Common myeloid progenitor, CD34-positive (primary cell): ENCODE measurements around the gene RET.

Experiments used
- CTCF ChIA-PET: fragments of 350-600 bp; sonication (Branson Sonifier 250); formaldehyde crosslinking; loops from one replicate; lab custom pipeline; 2021; ENCODE audit warnings: antibody characterized with exemption; lab: Charles Lee
- POLR2A ChIA-PET: fragments of 350-600 bp; sonication (Branson Sonifier 250); formaldehyde crosslinking; loops from one replicate; lab custom pipeline; 2021; ENCODE audit warnings: antibody characterized with exemption; lab: Charles Lee
- DNase-seq, 3 donors: peaks; one replicate each; pipeline versions ENCODE4 v3.0.0 to v3.0.0-alpha.2; 2013
- H3K27ac ChIP-seq, 2 experiments: 1 replicate in 1 of 2; 2 replicates in 1 of 2; pipeline ENCODE4 v1.7.0; 2013; ENCODE audit warnings: inconsistent platforms in 2 of 2, low read length in 2 of 2, mild to moderate bottlenecking in 2 of 2, low read depth in 1 of 2, moderate library complexity in 1 of 2; ENCODE audit not compliant: severe bottlenecking in 2 of 2, insufficient read depth in 1 of 2, poor library complexity in 1 of 2
- H3K27me3 ChIP-seq, 5 experiments: replicated peaks in 2 of 5; 1 replicate in 3 of 5; 2 replicates in 2 of 5; pipeline versions ENCODE4 v1.6.1 to v1.7.0; 2013; ENCODE audit warnings: low read length in 4 of 5, mild to moderate bottlenecking in 2 of 5, moderate library complexity in 2 of 5, inconsistent platforms in 1 of 5; ENCODE audit not compliant: insufficient read depth in 5 of 5, control insufficient read depth in 4 of 5
- H3K36me3 ChIP-seq, 4 experiments: 1 replicate in 2 of 4; 2 replicates in 2 of 4; pipeline versions ENCODE4 v1.6.1 to v1.7.0; 2013; ENCODE audit warnings: low read length in 3 of 4, control low read depth in 1 of 4, mild to moderate bottlenecking in 1 of 4; ENCODE audit not compliant: control insufficient read depth in 4 of 4, insufficient read depth in 4 of 4
- H3K4me1 ChIP-seq, 4 experiments: 1 replicate in 3 of 4; 2 replicates in 1 of 4; pipeline versions ENCODE4 v1.6.1 to v1.7.1; 2013; ENCODE audit warnings: low read length in 3 of 4, mild to moderate bottlenecking in 3 of 4, control low read depth in 1 of 4, inconsistent platforms in 1 of 4, moderate library complexity in 1 of 4; ENCODE audit not compliant: control insufficient read depth in 4 of 4, insufficient read depth in 4 of 4; ENCODE audit errors: control extremely low read depth in 1 of 4
- H3K4me3 ChIP-seq, 7 experiments: 1 replicate in 4 of 7; 2 replicates in 3 of 7; pipeline versions ENCODE4 v1.5.1 to v1.7.0; 2013; ENCODE audit warnings: mild to moderate bottlenecking in 7 of 7, low read length in 6 of 7, moderate library complexity in 6 of 7, inconsistent platforms in 2 of 7, low read depth in 2 of 7, control low read depth in 1 of 7; ENCODE audit not compliant: insufficient read depth in 4 of 7, control insufficient read depth in 1 of 7; ENCODE audit errors: extremely low read depth in 1 of 7
- H3K9me3 ChIP-seq, 5 experiments: 1 replicate in 4 of 5; 2 replicates in 1 of 5; pipeline versions ENCODE4 v1.6.1 to v1.7.1; 2013; ENCODE audit warnings: low read length in 4 of 5, mild to moderate bottlenecking in 2 of 5, inconsistent platforms in 1 of 5, low read depth in 1 of 5, moderate library complexity in 1 of 5; ENCODE audit not compliant: control insufficient read depth in 4 of 5, insufficient read depth in 2 of 5; ENCODE audit errors: control extremely low read depth in 1 of 5
- WGBS: methylation state at CpG from one replicate; pipeline ENCODE4 v1.1.5; 2013; ENCODE audit not compliant: insufficient coverage; 5-methylcytosine and 5-hydroxymethylcytosine counted together

RET gene

DNA sequence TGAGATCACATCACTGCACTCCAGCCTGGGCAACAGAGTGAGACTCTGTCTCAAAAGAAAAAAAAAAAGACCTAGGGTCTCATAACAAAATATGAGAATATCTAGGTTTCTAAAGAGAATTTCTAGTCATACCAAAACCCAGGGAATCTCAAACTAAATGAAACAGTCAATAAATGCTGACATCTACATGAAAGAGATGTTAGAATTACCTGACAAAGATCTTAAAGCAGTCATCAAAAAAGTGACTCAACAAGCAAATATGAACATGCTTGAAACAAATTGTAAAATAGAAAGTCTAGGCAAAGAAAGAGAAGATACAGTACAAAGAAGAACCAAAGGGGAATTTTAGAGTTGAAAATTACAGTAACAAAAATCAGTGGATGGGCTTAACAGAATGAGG is 26.9 kb upstream of the RET start:
- H3K27me3 ChIP-seq: peaks cover 0 to 3% (median 0%) of the 10 kb centered on the region in 5 experiments
- H3K4me3 ChIP-seq: no peak overlapping the region
- no peaks in the 10 kb centered on the region for H3K9me3 ChIP-seq
- DNase-seq: no peak
- CTCF ChIA-PET: interaction anchor here (1.4 kb wide), 1 partner anchor 19 kb away, joined by 3 read pairs; no protein-coding TSS in a partner anchor
- H3K27ac ChIP-seq: no peak overlapping the region
- H3K4me1 ChIP-seq: peaks cover 0 to 6% (median 0%) of the 10 kb centered on the region in 4 experiments
- no peaks in the 10 kb centered on the region for H3K36me3 ChIP-seq
- POLR2A ChIA-PET: no interaction called here

DNA sequence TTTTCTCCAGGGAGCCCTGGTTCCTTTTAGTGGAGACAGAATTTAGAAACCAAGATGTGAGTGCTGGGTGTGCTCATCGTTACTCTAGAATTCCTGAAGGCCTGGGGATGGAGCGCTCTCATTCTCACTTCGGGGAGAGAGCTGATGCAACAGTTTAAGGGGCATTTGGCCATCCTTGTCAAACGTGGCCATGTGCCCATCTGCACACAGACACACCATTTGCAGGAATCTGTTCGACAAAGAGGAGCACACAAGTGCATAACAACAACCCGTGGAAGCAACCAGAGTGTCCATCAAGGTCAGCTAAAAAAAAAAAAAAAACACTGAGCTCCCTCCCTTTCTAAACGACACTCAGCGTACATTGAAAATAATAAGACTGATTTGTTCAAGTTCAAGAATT is 23.0 kb upstream of the RET start:
- Histone ChIP-seq H3K36me3 (no peaks in the 10 kb centered on the region), H3K4me1 (peaks cover 0 to 3% (median 0%) of the 10 kb centered on the region in 4 experiments), H3K27ac (no peak overlapping the region), H3K9me3 (no peaks in the 10 kb centered on the region), H3K4me3 (no peak overlapping the region), H3K27me3 (peaks cover 0 to 3% (median 2%) of the 10 kb centered on the region in 5 experiments)
- no peak for DNase-seq
- POLR2A ChIA-PET: no interaction called here
- WGBS: 87% methylated on average over 5 of the region's 8 CpGs
- CTCF ChIA-PET: interaction anchor here (0.9 to 1.2 kb wide), 2 partner anchors 15 to 40 kb away, joined by 3 read pairs; no protein-coding TSS in a partner anchor

DNA sequence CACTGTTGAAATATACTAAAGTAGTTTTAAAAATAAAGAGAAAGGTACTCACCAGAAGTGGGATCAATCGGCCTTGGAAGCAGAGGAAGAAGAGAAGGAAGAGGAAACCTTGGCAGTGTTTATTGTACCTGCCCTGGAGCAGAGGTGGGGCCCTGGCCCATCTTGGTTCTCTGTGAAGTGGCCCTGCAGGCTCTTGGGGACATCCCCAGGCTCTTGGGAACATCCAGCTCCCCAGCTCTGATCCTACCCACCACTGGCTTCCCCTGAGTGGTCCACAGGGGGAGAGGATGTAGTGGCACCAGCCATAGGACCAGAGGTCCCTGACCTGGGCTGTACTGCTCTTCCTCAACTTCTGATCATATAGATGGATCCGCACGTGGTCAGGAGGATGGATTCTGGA is 22.3 kb upstream of the RET start:
- Histone ChIP-seq H3K4me1 (peaks cover 0 to 3% (median 0%) of the 10 kb centered on the region in 4 experiments), H3K9me3 (no peaks in the 10 kb centered on the region), H3K27me3 (peaks cover 0 to 3% (median 2%) of the 10 kb centered on the region in 5 experiments), H3K27ac (no peak overlapping the region), H3K4me3 (no peak overlapping the region), H3K36me3 (no peaks in the 10 kb centered on the region)
- WGBS: 83% methylated on average over 1 of the region's 3 CpGs
- POLR2A ChIA-PET: no interaction called here
- no peak for DNase-seq
- CTCF ChIA-PET: interaction anchor here (1.2 to 2.6 kb wide), 5 partner anchors 10 to 217 kb away, joined by 3 to 8 read pairs (median 3); no protein-coding TSS in a partner anchor

DNA sequence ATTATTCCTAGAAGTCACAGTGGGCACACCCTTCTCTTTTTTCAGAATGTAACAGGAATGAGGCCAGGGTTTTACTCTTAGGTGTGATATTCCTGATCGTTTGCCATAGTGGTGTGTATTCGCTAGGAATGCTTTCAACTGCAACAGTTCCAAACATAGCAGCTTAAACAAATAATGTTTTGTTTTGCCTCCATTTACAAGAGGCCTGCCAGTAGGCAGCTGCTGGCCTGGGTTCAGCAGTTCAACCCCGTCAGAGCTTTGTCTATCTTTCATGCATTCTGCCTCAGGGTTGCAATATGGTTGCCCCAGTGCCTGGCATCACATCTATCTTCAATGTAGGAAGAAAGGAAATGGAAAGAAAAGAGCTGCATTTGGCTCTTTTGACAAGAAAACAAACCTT is 21.7 kb upstream of the RET start:
- 95% methylated on average over 3 of the region's 3 CpGs for WGBS
- POLR2A ChIA-PET: no interaction called here
- CTCF ChIA-PET: interaction anchor here (1.2 to 2.7 kb wide), 5 partner anchors 9 to 218 kb away, joined by 3 to 12 read pairs (median 5); no protein-coding TSS in a partner anchor

DNA sequence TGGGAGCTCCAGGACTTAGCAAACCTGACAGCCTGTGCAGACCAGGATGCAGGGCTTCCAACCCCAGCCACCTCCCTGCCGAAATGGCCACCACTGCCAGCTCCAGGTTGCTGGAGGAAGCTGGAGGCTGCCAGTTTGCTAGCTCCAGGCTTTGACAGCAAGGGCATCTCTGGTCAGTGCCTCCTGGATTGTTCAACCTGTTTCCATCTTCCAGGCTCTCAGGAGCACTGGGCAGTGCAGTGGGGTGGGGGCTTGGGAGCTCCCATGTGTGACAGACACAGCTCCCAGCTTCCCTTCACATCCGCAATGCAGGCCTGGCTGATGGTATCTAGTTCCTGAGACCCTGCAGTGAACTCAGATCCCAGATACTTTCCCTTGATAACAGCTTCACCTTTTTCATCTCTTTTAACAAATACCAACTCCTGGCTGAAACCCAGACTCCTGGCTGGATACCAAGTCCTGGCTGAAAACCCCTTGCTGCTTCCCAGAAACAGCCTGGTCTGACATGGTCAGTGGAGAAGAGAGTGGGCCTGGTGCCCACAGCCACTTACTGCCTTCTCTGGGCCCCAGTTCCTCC is 20.8 kb upstream of the RET start:
- Histone ChIP-seq H3K4me3 (no peak overlapping the region), H3K4me1 (peaks cover 0 to 3% (median 0%) of the 10 kb centered on the region in 4 experiments), H3K27me3 (peaks cover 0 to 2% (median 0%) of the 10 kb centered on the region in 5 experiments), H3K9me3 (no peaks in the 10 kb centered on the region), H3K27ac (no peak overlapping the region), H3K36me3 (no peaks in the 10 kb centered on the region)
- CTCF ChIA-PET: interaction anchor here (1.5 to 2.7 kb wide), 4 partner anchors 8 to 218 kb away, joined by 3 to 12 read pairs (median 6); no protein-coding TSS in a partner anchor
- DNase-seq: no peak
- WGBS: 88% methylated on average over 2 of the region's 2 CpGs
- POLR2A ChIA-PET: no interaction called here

More for the DNA sequence above, 21.7 kb upstream of the RET start:
- no peaks in the 10 kb centered on the region for H3K9me3 ChIP-seq
- H3K27me3 ChIP-seq: peaks cover 0 to 3% (median 2%) of the 10 kb centered on the region in 5 experiments
- H3K36me3 ChIP-seq: no peaks in the 10 kb centered on the region
- no peak overlapping the region for H3K4me3 ChIP-seq
- H3K4me1 ChIP-seq: peaks cover 0 to 3% (median 0%) of the 10 kb centered on the region in 4 experiments
- H3K27ac ChIP-seq: no peak overlapping the region
- no peak for DNase-seq

DNA sequence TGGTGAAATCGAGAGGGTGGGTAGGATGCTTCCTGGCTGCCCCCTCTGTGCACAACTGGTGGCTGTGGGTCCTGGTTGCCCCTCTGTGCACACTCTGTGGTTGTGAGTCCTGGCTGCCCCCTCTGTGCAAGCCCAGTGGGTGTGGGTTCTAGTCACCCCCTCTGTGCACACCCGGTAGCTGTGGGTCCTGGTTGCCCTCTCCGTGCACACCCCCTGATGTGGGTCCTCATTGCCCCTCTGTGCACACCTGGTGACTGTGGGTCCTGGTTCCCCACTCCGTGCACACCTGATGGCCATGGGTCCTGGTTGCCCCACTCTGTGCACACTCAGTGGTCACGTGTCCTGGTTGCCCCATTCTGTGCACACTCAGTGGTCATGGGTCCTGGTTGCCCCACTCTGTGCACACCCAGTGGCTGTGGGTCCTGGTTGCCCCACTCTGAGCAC is 20.3 kb upstream of the RET start:
- ChIA-PET CTCF (interaction anchor here (2.6 to 2.7 kb wide), 2 partner anchors 11 to 23 kb away, joined by 8 to 12 read pairs; no protein-coding TSS in a partner anchor), POLR2A (no interaction called here)
- H3K4me3 ChIP-seq: no peak overlapping the region
- no peaks in the 10 kb centered on the region for H3K36me3 ChIP-seq
- DNase-seq: no peak
- H3K27ac ChIP-seq: no peak overlapping the region
- WGBS: 79% methylated on average over 5 of the region's 5 CpGs
- peaks cover 0 to 3% (median 0%) of the 10 kb centered on the region in 4 experiments for H3K4me1 ChIP-seq
- peaks cover 0 to 2% (median 0%) of the 10 kb centered on the region in 5 experiments for H3K27me3 ChIP-seq
- no peaks in the 10 kb centered on the region for H3K9me3 ChIP-seq

DNA sequence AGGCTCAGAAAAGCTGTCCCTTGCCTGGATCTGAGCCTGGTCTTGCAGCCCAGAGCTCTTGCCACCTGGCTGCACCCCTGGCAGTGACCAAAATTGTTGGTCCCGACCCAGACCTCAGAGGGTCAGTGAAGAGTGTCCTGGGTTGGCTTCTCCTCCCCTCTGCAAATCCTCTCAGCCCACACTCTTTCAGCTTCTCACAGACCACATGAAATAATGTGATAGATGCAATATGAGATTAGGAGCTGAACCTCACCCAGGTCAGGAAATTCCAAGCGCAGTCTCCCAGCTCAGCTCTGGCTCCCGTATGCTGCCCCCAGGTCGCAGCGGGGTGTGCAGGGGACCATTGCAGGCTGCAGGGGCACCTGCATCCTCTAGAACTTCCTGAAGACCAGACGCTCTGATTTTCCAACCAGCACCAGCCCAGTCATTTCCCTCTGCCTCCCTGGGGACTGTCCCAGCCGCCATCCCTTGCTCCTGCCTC is 19.6 kb upstream of the RET start:
- Histone ChIP-seq H3K27me3 (peaks cover 0 to 2% (median 0%) of the 10 kb centered on the region in 5 experiments), H3K9me3 (no peaks in the 10 kb centered on the region), H3K4me1 (peaks cover 0 to 3% (median 0%) of the 10 kb centered on the region in 4 experiments), H3K27ac (no peak overlapping the region), H3K4me3 (no peak overlapping the region), H3K36me3 (no peaks in the 10 kb centered on the region)
- 37% methylated on average over 7 of the region's 7 CpGs for WGBS
- DNase-seq: no peak
- POLR2A ChIA-PET: no interaction called here
- CTCF ChIA-PET: interaction anchor here (2.6 to 2.7 kb wide), 2 partner anchors 10 to 23 kb away, joined by 8 to 12 read pairs; no protein-coding TSS in a partner anchor
